Measurements from ENCODE around the gene RFLNA. TPM values are rescaled to one million over a fixed set of nuclear protein-coding genes. Genes with fewer than 3 reads are reported as not detected.
A peak's percentile ranks its signal among the peaks of the same experiment; 100 is the strongest.

RFLNA gene
- total and polyA plus RNA-seq, 2 of the 13 experiments (the other 11 are each of a cell fraction or from before 2014, with no cell fraction given), result not detected

GRCh38 chr12:124333724-124334123 is 38.8 kb downstream of the RFLNA start:
- no peak overlapping the region for H3K27ac ChIP-seq (ENCODE audit: extremely low read length, insufficient read depth, low read length)
- ChIA-PET POLR2A (no interaction called here), CTCF (ENCODE audit: low intra/inter-chr PET ratio, low total read pairs) (no interaction called here)
- peaks cover 15 to 45% of the 10 kb centered on the region in 2 experiments; a peak in 4 of 5 replicates for H3K36me3 ChIP-seq (replicated peaks in 1 of 2; ENCODE audit: control insufficient read depth in 1 of 2, insufficient read depth in 2 of 2, low read length in 2 of 2)
- WGBS (ENCODE audit: low lambda C conversion rate), result 86% methylated on average over 20 of the region's 20 CpGs
- no peak overlapping the region for H3K4me3 ChIP-seq (replicated peaks in 1 of 3; ENCODE audit: insufficient read depth in 1 of 3, low read depth in 2 of 3, low read length in 3 of 3)
- no peak overlapping the region for H3K4me2 ChIP-seq (ENCODE audit: low read depth, low read length)
- H3K9me3 ChIP-seq (ENCODE audit: low read length), result no peaks in the 10 kb centered on the region
- no peak overlapping the region for H3K9ac ChIP-seq (ENCODE audit: insufficient read depth, low read depth, low read length)
- no peak for DNase-seq (ENCODE audit: low spot score)
- no peaks in the 10 kb centered on the region for H3K27me3 ChIP-seq (ENCODE audit: control insufficient read depth in 1 of 2, insufficient read depth in 2 of 2, low read length in 2 of 2)
- no peak for ATAC-seq
- no peaks in the 10 kb centered on the region for H3K79me2 ChIP-seq (ENCODE audit: insufficient read depth, low read length)
- no peaks in the 10 kb centered on the region for H3K4me1 ChIP-seq (ENCODE audit: insufficient read depth, low read length)
- intact Hi-C loops (cut with micrococcal nuclease; ENCODE audit: unreplicated experiment) (no loop called here), in situ Hi-C loops (cut with HindIII; ENCODE audit: extremely low pct_ligation_motif_present, low pct_unique_long_range_greater_than_20kb) (no loop called here)
- BruUV-seq (replicated peaks), result no TSS peak
- H2AFZ ChIP-seq (ENCODE audit: low read length), result no peak overlapping the region
- FAIRE-seq, result no peak
- H4K20me1 ChIP-seq (ENCODE audit: insufficient read depth, low read length), result 0 out of 2 replicates have a peak, but pooled peaks cover 2% of the 10 kb centered on the region
- TF ChIP-seq ZNF878 (CRISPR knock-in tag; IDR thresholded peaks at IDR 0.05) (no peak), POLR2A (IDR thresholded peaks at IDR 0.05; ENCODE audit: insufficient read depth in 1 of 2, low read depth in 2 of 2, low read length in 2 of 2) (0 out of 4 replicates have a peak, but pooled peaks of 1 of the 2 experiments have one; percentile 21), ZNF724P (CRISPR knock-in tag; IDR thresholded peaks at IDR 0.05; ENCODE audit: borderline replicate concordance) (no peak), ZIK1 (CRISPR knock-in tag; IDR thresholded peaks at IDR 0.05; ENCODE audit: borderline replicate concordance, low read depth) (no peak), ZNF326 (CRISPR knock-in tag; IDR thresholded peaks at IDR 0.05; ENCODE audit: borderline replicate concordance) (no peak), CC2D1A (CRISPR knock-in tag; IDR thresholded peaks at IDR 0.05) (no peak), ZNF441 (CRISPR knock-in tag; IDR thresholded peaks at IDR 0.05; ENCODE audit: borderline replicate concordance) (no peak), PCBP2 (optimal IDR thresholded peaks at IDR 0.05; ENCODE audit: low read depth, low read length, poor library complexity, severe bottlenecking) (no peak), SKIL (CRISPR knock-in tag; IDR thresholded peaks at IDR 0.05; ENCODE audit: borderline replicate concordance) (no peak)
- TF ChIP-seq, protein P1, sequence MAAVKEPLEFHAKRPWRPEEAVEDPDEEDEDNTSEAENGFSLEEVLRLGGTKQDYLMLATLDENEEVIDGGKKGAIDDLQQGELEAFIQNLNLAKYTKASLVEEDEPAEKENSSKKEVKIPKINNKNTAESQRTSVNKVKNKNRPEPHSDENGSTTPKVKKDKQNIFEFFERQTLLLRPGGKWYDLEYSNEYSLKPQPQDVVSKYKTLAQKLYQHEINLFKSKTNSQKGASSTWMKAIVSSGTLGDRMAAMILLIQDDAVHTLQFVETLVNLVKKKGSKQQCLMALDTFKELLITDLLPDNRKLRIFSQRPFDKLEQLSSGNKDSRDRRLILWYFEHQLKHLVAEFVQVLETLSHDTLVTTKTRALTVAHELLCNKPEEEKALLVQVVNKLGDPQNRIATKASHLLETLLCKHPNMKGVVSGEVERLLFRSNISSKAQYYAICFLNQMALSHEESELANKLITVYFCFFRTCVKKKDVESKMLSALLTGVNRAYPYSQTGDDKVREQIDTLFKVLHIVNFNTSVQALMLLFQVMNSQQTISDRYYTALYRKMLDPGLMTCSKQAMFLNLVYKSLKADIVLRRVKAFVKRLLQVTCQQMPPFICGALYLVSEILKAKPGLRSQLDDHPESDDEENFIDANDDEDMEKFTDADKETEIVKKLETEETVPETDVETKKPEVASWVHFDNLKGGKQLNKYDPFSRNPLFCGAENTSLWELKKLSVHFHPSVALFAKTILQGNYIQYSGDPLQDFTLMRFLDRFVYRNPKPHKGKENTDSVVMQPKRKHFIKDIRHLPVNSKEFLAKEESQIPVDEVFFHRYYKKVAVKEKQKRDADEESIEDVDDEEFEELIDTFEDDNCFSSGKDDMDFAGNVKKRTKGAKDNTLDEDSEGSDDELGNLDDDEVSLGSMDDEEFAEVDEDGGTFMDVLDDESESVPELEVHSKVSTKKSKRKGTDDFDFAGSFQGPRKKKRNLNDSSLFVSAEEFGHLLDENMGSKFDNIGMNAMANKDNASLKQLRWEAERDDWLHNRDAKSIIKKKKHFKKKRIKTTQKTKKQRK (IDR thresholded peaks at IDR 0.05; ENCODE audit: low read length), result no peak
- TF ChIP-seq, protein P2, sequence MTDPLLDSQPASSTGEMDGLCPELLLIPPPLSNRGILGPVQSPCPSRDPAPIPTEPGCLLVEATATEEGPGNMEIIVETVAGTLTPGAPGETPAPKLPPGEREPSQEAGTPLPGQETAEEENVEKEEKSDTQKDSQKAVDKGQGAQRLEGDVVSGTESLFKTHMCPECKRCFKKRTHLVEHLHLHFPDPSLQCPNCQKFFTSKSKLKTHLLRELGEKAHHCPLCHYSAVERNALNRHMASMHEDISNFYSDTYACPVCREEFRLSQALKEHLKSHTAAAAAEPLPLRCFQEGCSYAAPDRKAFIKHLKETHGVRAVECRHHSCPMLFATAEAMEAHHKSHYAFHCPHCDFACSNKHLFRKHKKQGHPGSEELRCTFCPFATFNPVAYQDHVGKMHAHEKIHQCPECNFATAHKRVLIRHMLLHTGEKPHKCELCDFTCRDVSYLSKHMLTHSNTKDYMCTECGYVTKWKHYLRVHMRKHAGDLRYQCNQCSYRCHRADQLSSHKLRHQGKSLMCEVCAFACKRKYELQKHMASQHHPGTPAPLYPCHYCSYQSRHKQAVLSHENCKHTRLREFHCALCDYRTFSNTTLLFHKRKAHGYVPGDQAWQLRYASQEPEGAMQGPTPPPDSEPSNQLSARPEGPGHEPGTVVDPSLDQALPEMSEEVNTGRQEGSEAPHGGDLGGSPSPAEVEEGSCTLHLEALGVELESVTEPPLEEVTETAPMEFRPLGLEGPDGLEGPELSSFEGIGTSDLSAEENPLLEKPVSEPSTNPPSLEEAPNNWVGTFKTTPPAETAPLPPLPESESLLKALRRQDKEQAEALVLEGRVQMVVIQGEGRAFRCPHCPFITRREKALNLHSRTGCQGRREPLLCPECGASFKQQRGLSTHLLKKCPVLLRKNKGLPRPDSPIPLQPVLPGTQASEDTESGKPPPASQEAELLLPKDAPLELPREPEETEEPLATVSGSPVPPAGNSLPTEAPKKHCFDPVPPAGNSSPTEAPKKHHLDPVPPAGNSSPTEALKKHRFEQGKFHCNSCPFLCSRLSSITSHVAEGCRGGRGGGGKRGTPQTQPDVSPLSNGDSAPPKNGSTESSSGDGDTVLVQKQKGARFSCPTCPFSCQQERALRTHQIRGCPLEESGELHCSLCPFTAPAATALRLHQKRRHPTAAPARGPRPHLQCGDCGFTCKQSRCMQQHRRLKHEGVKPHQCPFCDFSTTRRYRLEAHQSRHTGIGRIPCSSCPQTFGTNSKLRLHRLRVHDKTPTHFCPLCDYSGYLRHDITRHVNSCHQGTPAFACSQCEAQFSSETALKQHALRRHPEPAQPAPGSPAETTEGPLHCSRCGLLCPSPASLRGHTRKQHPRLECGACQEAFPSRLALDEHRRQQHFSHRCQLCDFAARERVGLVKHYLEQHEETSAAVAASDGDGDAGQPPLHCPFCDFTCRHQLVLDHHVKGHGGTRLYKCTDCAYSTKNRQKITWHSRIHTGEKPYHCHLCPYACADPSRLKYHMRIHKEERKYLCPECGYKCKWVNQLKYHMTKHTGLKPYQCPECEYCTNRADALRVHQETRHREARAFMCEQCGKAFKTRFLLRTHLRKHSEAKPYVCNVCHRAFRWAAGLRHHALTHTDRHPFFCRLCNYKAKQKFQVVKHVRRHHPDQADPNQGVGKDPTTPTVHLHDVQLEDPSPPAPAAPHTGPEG (CRISPR knock-in tag; IDR thresholded peaks at IDR 0.05), result no peak
